Activated CD4-positive, CD25-positive, alpha-beta regulatory T cell (primary cell): Measurements from ENCODE around the gene EBLN1.
"Not testable (repeated sequence)": the region's sequence is repeated elsewhere in the genome, so short reads cannot be mapped to it uniquely, and the experiment has no call there.

Source experiments
- DNase-seq, 4 experiments: peaks; one replicate each; lab custom pipeline; 2025; lab: John Stamatoyannopoulos, UW

EBLN1 gene

GRCh38 chr10:22228167-22228938 is 10.5 kb upstream of the EBLN1 start:
- no peak for DNase-seq

DNA sequence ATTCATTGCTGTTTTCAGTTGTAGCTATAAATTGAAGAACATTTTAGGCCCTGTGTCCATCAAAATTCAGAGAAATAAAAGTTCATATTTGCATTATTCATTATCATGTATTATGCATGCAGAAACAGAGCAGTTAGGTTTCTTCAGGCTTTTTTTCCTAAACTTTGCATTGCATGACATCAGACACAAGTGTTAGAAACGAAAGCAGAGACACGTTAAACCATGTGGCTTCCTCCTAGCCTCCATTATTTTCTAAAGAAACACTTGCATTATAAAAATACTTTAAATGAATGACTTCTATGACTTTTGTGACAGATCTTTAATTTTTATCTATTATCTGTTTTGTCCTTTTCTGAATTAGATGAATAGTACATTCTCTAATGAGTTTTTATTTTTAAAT is 8.8 kb upstream of the EBLN1 start:
- DNase-seq: no peak

- no peak for DNase-seq
Observed at GRCh38 chr10:22222236-22223190, 4.7 kb upstream of the EBLN1 start.

DNA sequence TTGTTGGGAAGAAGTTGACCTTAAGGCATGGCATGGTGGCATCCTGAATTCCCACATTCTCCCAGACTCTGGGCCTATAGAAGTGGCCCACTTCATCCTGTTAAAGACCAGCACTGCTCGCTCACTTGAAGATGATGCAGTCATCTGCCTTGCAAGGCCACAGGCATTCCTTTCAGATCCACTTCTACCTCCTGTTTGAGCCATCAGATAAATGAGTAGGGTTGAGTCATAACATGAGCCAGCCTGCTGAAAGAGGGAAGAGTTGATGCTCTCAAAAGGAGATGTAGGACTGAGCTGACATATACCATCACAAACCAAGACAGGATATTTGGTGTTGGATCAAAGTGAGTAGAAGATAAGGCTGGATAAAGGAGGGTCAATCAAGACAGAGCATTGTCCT is 1.5 kb upstream of the EBLN1 start:
- DNase-seq: no peak

DNA sequence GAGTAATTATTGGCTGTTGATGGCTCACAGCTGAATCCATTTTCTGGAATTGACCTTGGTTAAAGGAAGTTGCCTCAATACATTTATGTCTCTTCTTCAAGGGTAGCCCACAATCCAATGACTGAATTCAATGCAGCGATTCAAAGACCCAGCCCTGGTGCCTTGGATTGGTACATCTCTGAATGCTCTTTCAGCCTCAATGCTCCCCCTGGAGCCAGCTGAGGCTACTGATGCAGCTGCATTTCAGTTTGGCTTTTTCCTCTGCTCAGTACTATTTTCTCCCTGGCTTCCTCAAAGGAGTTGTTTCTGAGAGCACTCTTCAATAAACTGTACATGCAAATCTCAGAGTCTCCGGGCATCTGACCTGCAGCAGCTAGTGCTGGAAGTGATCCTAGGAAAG is 633 bp upstream of the EBLN1 start:
- no peak for DNase-seq

GRCh38 chr10:22217084-22217483 is 731 bp downstream of the EBLN1 start:
- DNase-seq: not testable (repeated sequence)

- DNase-seq: no peak
Observed at GRCh38 chr10:22210267-22210666, 7.5 kb downstream of the EBLN1 start.

- no peak for DNase-seq
Observed at GRCh38 chr10:22193945-22194344, 23.9 kb downstream of the EBLN1 start.

GRCh38 chr10:22185586-22185985 is 32.2 kb downstream of the EBLN1 start:
- DNase-seq: no peak

- no peak for DNase-seq
Observed at GRCh38 chr10:22183771-22184461, 33.9 kb downstream of the EBLN1 start.

DNA sequence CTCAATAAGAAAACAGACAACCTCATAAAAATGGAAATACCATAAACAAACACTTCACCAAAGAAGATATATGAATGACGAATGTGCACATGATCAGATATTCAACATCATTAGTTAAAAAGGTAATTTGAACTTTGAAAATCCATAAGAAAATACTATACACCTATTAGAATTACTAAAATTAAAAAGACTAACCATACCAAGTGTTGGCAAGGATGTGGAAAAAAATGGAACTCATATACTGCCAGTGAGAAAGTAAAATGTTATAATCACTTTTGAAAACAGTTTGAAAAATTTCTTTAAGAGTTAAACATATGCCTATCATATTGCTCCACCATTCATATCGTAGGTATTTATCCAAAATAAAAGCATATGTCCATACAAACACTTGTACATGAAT is 37.1 kb downstream of the EBLN1 start:
- DNase-seq: no peak

- no peak for DNase-seq
Observed at GRCh38 chr10:22174442-22174841, 43.4 kb downstream of the EBLN1 start.

- DNase-seq: no peak
Observed at GRCh38 chr10:22171131-22171530, 46.7 kb downstream of the EBLN1 start.

DNA sequence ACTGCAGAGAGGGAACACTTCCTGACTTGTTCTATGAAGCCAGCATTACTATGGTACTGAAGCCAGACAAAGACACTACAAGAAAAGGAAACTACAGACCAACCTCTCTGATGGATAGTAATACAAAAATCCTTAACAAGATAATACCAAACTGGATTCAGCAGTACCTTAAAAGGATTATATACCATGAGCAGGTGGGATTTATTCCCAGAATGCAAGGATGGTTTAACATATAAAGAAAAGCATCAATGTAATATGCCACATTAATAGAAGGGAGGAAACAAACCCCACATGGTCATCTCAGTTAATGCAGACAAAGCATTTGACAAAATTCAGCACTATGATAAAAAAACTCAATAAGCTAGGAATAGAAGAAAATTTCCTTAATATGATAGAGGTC is 47.2 kb downstream of the EBLN1 start:
- DNase-seq: no peak

DNA sequence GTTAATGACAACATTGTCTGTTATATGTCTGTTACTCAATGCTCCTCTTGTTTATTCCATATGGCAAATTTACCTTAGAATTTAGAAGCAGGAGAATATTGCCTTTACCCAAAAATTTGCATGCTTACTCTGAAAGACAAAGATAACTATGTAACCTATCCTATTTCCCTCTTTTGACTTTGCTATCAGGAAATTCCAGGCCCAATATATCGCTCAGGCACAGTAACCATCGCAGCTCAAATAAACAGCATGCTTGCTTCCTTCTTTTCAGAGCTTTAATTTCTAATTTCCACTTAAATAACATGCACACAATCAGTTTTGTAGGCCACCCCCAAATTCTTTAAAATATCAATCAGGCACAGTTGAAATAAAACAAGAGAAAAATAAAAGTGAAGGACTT is 57.8 kb downstream of the EBLN1 start:
- DNase-seq: no peak

- no peak for DNase-seq
Observed at GRCh38 chr10:22159180-22159579, 58.6 kb downstream of the EBLN1 start.
